AG09319 (cell line): ENCODE results near the gene ACOT4.
"Not testable (repeated sequence)": the region's sequence is repeated elsewhere in the genome, so short reads cannot be mapped to it uniquely, and the experiment has no call there.

Source experiments
- DNase-seq: peaks from one replicate; pipeline ENCODE4 v3.0.0-alpha.2; 2010; ENCODE audit warnings: low read depth; ENCODE audit errors: extremely low read depth
- CTCF ChIP-seq: IDR thresholded peaks from 2 replicates; pipeline ENCODE4 v1.5.1; 2011; ENCODE audit warnings: low read depth, mild to moderate bottlenecking, inconsistent platforms, low read length, moderate library complexity

Gene ACOT4

GRCh38 chr14:73591690-73592449, at the start of gene ACOT4:
Gene ACOT4 (plus strand): TSS chr14:73591873. CDS start chr14:73591960, 87 bp downstream.
- DNase-seq = no peak
- no peak; the same call in 1 of the 2 replicates for TF ChIP-seq CTCF

- DNase-seq = not testable (repeated sequence)
Measured at GRCh38 chr14:73542961-73543360, 48.7 kb upstream of the ACOT4 start.

GRCh38 chr14:73545353-73545752, 46.3 kb upstream of the ACOT4 start:
- not testable (repeated sequence) for DNase-seq

GRCh38 chr14:73549097-73549496, 42.6 kb upstream of the ACOT4 start:
- not testable (repeated sequence) for DNase-seq

GRCh38 chr14:73549889-73550524, 41.7 kb upstream of the ACOT4 start:
- not testable (repeated sequence) for DNase-seq

- TF ChIP-seq CTCF = no peak
- no peak for DNase-seq
Measured at GRCh38 chr14:73553845-73554244, 37.8 kb upstream of the ACOT4 start.

- not testable (repeated sequence) for DNase-seq
Measured at GRCh38 chr14:73557201-73557600, 34.5 kb upstream of the ACOT4 start.

GRCh38 chr14:73558238-73558637, 33.4 kb upstream of the ACOT4 start:
- DNase-seq = not testable (repeated sequence)

GRCh38 chr14:73562256-73562655, 29.4 kb upstream of the ACOT4 start:
- not testable (repeated sequence) for DNase-seq

- DNase-seq = not testable (repeated sequence)
Measured at GRCh38 chr14:73562696-73563095, 29.0 kb upstream of the ACOT4 start.

- DNase-seq = not testable (repeated sequence)
Measured at GRCh38 chr14:73566431-73566830, 25.2 kb upstream of the ACOT4 start.

- DNase-seq = not testable (repeated sequence)
Measured at GRCh38 chr14:73566935-73567334, 24.7 kb upstream of the ACOT4 start.

GRCh38 chr14:73567358-73567757, 24.3 kb upstream of the ACOT4 start:
- no peak for DNase-seq
- TF ChIP-seq CTCF = no peak
